Skeletal muscle cell (primary cell): ENCODE results near the gene KCNJ6.
"Not testable (repeated sequence)": the region's sequence is repeated elsewhere in the genome, so short reads cannot be mapped to it uniquely, and the experiment has no call there.

Experiments
- DNase-seq: peaks from one replicate; pipeline ENCODE4 v3.0.0-alpha.2; 2010; ENCODE audit warnings: low read depth
- H3K4me3 ChIP-seq: 2 replicates; pipeline ENCODE4 v1.5.1; 2011; ENCODE audit warnings: low read depth, mild to moderate bottlenecking, control low read depth, low read length, moderate library complexity

KCNJ6 gene

GRCh38 chr21:37668462-37669239, 247.6 kb downstream of the KCNJ6 start:
- no peak for DNase-seq
- H3K4me3 ChIP-seq, result no peak overlapping the region

GRCh38 chr21:37667380-37667779, 248.9 kb downstream of the KCNJ6 start:
- DNase-seq, result no peak
- H3K4me3 ChIP-seq, result no peak overlapping the region

- H3K4me3 ChIP-seq, result no peak overlapping the region
- DNase-seq, result no peak
These were observed 250.8 kb downstream of the KCNJ6 start for GRCh38 chr21:37665230-37666024.

- not testable (repeated sequence) for H3K4me3 ChIP-seq, DNase-seq
These were observed 254.0 kb downstream of the KCNJ6 start for GRCh38 chr21:37662227-37662626.

- H3K4me3 ChIP-seq, result no peak overlapping the region
- no peak for DNase-seq
These were observed 255.5 kb downstream of the KCNJ6 start for GRCh38 chr21:37660709-37661108.

GRCh38 chr21:37659874-37660273, 256.4 kb downstream of the KCNJ6 start:
- DNase-seq, result no peak
- H3K4me3 ChIP-seq, result no peak overlapping the region

GRCh38 chr21:37658817-37659458, 257.3 kb downstream of the KCNJ6 start:
- no peak overlapping the region for H3K4me3 ChIP-seq
- peak; percentile 76 for DNase-seq

- no peak overlapping the region for H3K4me3 ChIP-seq
- DNase-seq, result no peak
These were observed 258.0 kb downstream of the KCNJ6 start for GRCh38 chr21:37658121-37658816.

- no peak for DNase-seq
- no peak overlapping the region for H3K4me3 ChIP-seq
These were observed 259.4 kb downstream of the KCNJ6 start for GRCh38 chr21:37656899-37657298.

GRCh38 chr21:37655611-37656300, 260.5 kb downstream of the KCNJ6 start:
- no peak for DNase-seq
- no peak overlapping the region for H3K4me3 ChIP-seq

GRCh38 chr21:37654596-37654995, 261.7 kb downstream of the KCNJ6 start:
- no peak for DNase-seq
- no peak overlapping the region for H3K4me3 ChIP-seq

GRCh38 chr21:37653201-37653600, 263.1 kb downstream of the KCNJ6 start:
- no peak for DNase-seq
- H3K4me3 ChIP-seq, result no peak overlapping the region

GRCh38 chr21:37647781-37648180, 268.5 kb downstream of the KCNJ6 start:
- DNase-seq, result no peak

GRCh38 chr21:37646761-37647160, 269.5 kb downstream of the KCNJ6 start:
- not testable (repeated sequence) for H3K4me3 ChIP-seq, DNase-seq

More at GRCh38 chr21:37647781-37648180, 268.5 kb downstream of the KCNJ6 start:
- H3K4me3 ChIP-seq, result no peak overlapping the region

- no peak for DNase-seq
- no peak overlapping the region for H3K4me3 ChIP-seq
These were observed 270.4 kb downstream of the KCNJ6 start for GRCh38 chr21:37645848-37646247.

- no peak for DNase-seq
- H3K4me3 ChIP-seq, result no peak overlapping the region
These were observed 271.6 kb downstream of the KCNJ6 start for GRCh38 chr21:37644636-37645035.

- not testable (repeated sequence) for DNase-seq, H3K4me3 ChIP-seq
These were observed 272.4 kb downstream of the KCNJ6 start for GRCh38 chr21:37643862-37644261.

GRCh38 chr21:37642493-37642892, 273.8 kb downstream of the KCNJ6 start:
- H3K4me3 ChIP-seq, result no peak overlapping the region

GRCh38 chr21:37639756-37640155, 276.5 kb downstream of the KCNJ6 start:
- H3K4me3 ChIP-seq, result no peak overlapping the region
- DNase-seq, result no peak

More at GRCh38 chr21:37642493-37642892, 273.8 kb downstream of the KCNJ6 start:
- no peak for DNase-seq
